Stimulated activated naive CD8-positive, alpha-beta T cell treated with anti-CD3 and anti-CD28 coated beads, Interleukin-15, Interleukin-2, amounts not matched to agents 100 ng/mL and 50 ng/mL, for 24 hours (primary cell): ENCODE results near the gene CHMP3.

Experiments
- H3K27ac Mint-ChIP-seq: one replicate; pipeline ENCODE4 v1.8.0; 2021; ENCODE audit warnings: mild to moderate bottlenecking, mixed read lengths
- H3K27me3 Mint-ChIP-seq: one replicate; pipeline ENCODE4 v1.8.0; 2021; ENCODE audit warnings: mixed read lengths
- H3K36me3 Mint-ChIP-seq: one replicate; pipeline ENCODE4 v1.8.0; 2021; ENCODE audit warnings: low read depth, mixed read lengths
- H3K4me1 Mint-ChIP-seq: one replicate; pipeline ENCODE4 v1.8.0; 2021; ENCODE audit warnings: low read depth, mixed read lengths
- H3K4me3 Mint-ChIP-seq: one replicate; pipeline ENCODE4 v1.8.0; 2021; ENCODE audit warnings: mild to moderate bottlenecking, mixed read lengths
- H3K9me3 Mint-ChIP-seq: one replicate; pipeline ENCODE4 v1.8.0; 2021; ENCODE audit warnings: mixed read lengths

Gene CHMP3

DNA sequence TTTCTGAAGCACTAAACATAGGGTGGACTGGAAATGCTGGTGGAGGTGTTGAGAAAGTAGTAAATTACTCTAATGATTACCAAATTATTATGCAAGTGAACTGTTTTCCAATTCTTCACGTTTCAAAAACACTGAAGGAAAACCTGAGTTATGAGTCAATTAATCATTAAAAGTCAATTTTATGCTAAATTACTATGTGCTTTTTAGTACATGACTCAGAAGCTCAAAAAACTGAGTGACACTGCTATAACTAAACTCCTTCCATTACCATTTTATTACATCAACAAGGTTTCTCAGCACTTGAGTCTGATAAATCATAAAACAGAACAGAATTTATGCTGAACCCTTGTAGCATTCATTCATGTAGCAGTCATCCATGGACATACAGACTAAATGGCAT, 20.4 kb downstream of the CHMP3 start:
- Mint-ChIP-seq H3K4me3 (no peak overlapping the region), H3K4me1 (peaks cover 10% of the 10 kb centered on the region), H3K27me3 (no peaks in the 10 kb centered on the region), H3K36me3 (peaks cover 37% of the 10 kb centered on the region), H3K9me3 (no peaks in the 10 kb centered on the region), H3K27ac (no peak overlapping the region)

DNA sequence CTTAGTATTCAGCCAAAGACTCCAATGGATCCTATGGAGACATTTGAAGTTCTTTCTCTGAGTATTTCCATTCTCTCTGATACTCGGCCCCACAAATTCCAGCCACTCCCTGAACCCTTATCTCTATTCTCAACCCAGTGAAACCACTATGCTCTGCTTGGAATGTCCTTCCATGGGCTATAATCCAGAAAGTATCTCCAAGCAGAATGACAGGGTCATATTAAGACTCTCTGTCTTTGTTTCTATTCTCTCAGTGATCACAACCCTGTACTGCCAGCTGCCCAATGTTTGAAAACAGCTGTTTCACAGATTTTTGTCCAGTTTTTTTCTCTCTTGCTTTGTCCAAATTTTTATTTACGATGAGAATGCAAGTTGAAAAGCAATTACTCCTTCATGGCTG, 21.9 kb downstream of the CHMP3 start:
- peaks cover 8% of the 10 kb centered on the region for H3K4me1 Mint-ChIP-seq
- H3K36me3 Mint-ChIP-seq, result peaks cover 35% of the 10 kb centered on the region
- peaks cover 6% of the 10 kb centered on the region for H3K9me3 Mint-ChIP-seq
- H3K27ac Mint-ChIP-seq, result no peak overlapping the region
- H3K27me3 Mint-ChIP-seq, result no peaks in the 10 kb centered on the region
- H3K4me3 Mint-ChIP-seq, result no peak overlapping the region

DNA sequence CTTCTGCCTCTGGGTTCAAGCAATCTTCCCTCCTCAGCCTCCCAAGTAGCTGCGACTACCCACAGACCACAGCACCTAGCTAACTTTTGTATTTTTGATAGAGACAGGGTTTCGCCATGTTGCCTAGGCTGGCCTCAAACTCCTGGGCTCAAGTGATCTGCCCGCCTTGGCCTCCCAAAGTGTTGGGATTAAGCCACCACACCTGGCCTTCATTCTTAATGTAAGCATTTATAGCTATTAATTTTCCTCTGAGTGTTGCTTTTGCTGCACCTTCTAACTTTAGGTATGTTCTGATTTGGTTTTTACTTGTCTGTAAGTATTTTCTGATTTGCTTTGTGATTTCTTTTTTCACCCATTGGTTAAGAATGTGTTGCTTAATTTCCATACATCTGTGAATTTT, 29.7 kb downstream of the CHMP3 start:
- no peak overlapping the region for H3K4me3 Mint-ChIP-seq
- H3K27ac Mint-ChIP-seq, result no peak overlapping the region
- H3K9me3 Mint-ChIP-seq, result peaks cover 13% of the 10 kb centered on the region
- H3K36me3 Mint-ChIP-seq, result peaks cover 38% of the 10 kb centered on the region
- peaks cover 19% of the 10 kb centered on the region for H3K4me1 Mint-ChIP-seq
- no peaks in the 10 kb centered on the region for H3K27me3 Mint-ChIP-seq

DNA sequence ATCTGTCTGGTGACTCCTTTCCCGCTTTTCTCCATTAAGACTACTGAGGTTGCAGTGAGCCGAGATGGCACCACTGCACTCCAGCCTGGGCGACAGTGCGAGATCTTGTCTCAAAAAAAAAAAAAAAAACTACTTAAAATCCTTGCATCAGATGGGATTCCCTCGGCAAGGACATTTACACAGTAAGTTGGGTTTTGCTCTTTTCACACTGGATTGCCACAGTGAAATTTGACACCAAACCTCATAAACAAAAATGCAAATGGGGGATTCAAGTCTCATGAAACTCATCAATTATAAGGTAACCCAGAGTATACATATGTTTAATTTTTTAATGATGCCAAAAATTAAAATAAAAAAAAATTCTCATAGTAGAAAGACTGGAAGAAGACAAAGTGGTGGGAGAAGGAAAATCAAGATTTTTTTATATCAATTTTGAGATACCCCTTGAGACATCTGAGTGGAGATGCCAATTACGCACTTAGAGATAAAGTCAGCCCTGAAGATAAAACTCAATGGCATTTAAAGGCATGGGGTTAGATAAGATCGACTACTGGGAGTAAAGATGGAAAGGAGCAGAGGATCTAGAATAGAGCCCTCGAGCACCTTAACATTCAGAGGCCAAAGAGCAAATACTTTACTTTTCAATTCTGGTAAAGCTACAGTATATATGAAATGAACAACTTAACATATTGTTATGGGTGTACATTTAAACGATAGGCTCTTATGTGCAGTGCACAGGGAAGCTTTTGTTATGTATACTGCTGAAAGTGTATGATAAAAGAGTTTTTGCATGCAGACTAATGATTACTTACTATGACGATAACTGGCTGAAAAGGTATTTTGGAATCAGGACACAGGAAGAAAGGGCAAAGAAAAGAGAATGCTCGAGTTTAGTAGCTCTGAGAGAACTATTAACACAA, 37.6 kb downstream of the CHMP3 start:
- Mint-ChIP-seq H3K4me3 (no peak overlapping the region), H3K27me3 (no peaks in the 10 kb centered on the region), H3K4me1 (no peaks in the 10 kb centered on the region), H3K9me3 (no peaks in the 10 kb centered on the region), H3K27ac (no peak overlapping the region), H3K36me3 (peaks cover 22% of the 10 kb centered on the region)

DNA sequence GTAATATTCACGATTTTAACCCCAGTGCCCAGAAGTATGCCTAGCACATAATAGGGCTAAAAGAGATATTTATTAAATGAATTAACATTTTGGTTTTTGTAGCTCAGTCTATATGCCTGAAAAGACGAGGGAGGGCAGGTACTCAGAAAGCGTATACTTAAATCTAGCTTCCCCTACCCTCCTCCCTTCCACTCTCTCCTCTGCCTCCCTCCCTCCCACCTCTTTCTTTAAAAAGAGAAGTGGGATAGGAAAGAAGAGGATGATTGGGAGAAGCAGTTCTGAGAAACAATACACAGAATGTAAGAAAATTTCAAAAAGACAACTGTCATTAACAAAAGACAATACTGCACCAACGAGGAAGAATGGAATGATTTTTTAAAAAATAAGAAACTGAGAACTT, 39.8 kb downstream of the CHMP3 start:
- no peak overlapping the region for H3K27ac Mint-ChIP-seq
- peaks cover 19% of the 10 kb centered on the region for H3K36me3 Mint-ChIP-seq
- no peak overlapping the region for H3K4me3 Mint-ChIP-seq

DNA sequence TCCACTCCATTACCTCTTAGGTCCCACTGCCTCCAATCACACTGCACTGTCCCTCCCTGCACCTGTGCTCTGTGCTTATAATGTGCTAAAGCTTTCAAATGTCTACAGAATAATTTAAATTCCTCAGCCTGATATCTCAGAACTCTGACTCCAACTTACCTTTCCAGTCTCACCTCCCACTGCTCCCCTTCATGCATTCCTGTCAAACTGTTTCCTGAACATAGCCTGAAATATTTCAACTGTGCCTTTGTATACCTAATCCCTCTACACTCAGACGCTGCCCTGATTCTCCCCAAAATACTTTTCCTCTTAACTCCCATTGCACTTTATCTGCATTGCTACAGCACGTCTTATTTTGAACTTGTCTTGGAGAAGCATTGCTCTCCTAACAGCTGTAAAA, 40.5 kb downstream of the CHMP3 start:
- Mint-ChIP-seq H3K27ac (no peak overlapping the region), H3K4me3 (no peak overlapping the region), H3K36me3 (peaks cover 14% of the 10 kb centered on the region), H3K4me1 (no peaks in the 10 kb centered on the region), H3K9me3 (no peaks in the 10 kb centered on the region), H3K27me3 (no peaks in the 10 kb centered on the region)

More for the DNA sequence above, 39.8 kb downstream of the CHMP3 start:
- Mint-ChIP-seq H3K27me3 (no peaks in the 10 kb centered on the region), H3K4me1 (no peaks in the 10 kb centered on the region), H3K9me3 (no peaks in the 10 kb centered on the region)

DNA sequence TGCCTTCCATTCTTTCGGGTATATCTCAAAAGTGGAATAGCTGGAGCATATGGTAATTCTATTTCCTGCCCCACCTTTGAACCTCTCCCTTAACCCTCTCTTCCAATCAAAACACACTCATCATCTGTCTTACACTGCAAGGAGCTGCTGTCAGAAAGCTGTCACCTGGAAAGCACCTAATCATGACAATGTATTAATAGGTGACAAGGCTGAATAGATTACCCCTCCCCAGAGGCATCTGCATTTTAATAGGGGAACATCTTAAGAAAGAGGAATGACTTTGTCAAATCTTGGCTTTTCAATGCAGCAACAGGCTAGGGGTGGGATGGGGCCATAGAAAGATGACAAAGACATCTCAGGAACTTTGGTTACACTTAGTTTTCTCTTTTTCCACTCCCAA, 41.3 kb downstream of the CHMP3 start:
- Mint-ChIP-seq H3K9me3 (no peaks in the 10 kb centered on the region), H3K4me3 (no peak overlapping the region), H3K27ac (no peak overlapping the region), H3K4me1 (no peaks in the 10 kb centered on the region), H3K36me3 (peaks cover 13% of the 10 kb centered on the region), H3K27me3 (no peaks in the 10 kb centered on the region)

DNA sequence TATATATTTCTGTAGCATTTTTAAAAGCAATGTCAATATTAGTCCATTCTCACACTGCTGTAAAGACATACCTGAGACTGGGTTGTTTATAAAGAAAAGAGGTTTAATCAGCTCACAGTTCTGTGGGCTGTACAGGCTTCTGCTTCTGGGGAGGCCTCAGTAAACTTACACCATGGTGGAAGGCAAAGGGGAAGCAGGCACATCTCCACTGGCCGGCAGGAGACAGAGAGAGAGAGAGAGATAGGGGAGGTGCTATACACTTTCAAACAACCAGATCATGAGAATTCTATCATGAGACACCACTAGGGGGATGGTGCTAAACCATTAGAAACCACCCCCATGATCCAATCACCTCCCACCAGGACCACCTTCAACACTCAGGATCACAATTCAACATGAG, 43.1 kb downstream of the CHMP3 start:
- no peaks in the 10 kb centered on the region for H3K27me3 Mint-ChIP-seq
- H3K9me3 Mint-ChIP-seq, result no peaks in the 10 kb centered on the region

DNA sequence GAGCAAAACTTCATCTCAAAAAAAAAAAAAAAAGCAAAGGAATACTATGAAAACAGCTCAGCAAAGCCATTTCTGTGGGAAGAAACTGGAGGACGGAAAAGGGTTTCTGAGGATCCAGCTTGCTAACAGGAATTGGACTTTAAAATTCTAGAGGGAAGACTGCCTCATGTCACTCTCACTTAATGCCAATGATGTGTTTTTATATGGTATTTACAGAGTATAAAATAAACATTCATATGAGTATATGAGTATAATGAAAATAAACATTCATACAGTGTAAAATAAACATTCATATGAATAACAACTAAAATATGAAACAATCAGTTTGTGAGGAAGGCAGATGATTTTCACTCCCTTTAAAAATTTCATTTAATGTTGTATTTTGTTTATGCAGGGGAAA, 43.9 kb downstream of the CHMP3 start:
- Mint-ChIP-seq H3K9me3 (no peaks in the 10 kb centered on the region), H3K27ac (no peak overlapping the region), H3K27me3 (no peaks in the 10 kb centered on the region), H3K36me3 (peaks cover 4% of the 10 kb centered on the region), H3K4me1 (no peaks in the 10 kb centered on the region), H3K4me3 (no peak overlapping the region)

More for the DNA sequence above, 43.1 kb downstream of the CHMP3 start:
- H3K4me3 Mint-ChIP-seq, result no peak overlapping the region
- H3K4me1 Mint-ChIP-seq, result no peaks in the 10 kb centered on the region
- no peak overlapping the region for H3K27ac Mint-ChIP-seq
- H3K36me3 Mint-ChIP-seq, result peaks cover 4% of the 10 kb centered on the region

DNA sequence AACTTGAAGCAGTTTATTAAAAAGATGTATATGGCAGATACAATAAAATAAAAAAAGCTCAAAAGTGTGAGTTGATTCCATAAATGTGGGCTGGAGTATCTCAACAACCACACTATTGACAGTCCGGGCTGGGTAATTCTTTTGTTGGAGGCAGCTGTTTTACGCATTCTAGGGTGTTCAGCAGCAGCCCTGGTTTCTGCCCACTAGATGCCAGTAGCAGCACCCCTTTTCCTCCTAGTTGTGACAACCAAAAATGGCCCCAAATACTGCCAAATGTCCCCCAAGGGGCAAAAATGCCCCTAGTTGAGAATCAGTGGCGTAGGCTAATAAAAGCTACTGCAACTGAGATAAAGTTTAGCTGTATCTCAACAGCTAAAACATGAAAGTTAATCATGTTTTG, 44.8 kb downstream of the CHMP3 start:
- Mint-ChIP-seq H3K27ac (no peak overlapping the region), H3K27me3 (no peaks in the 10 kb centered on the region)

DNA sequence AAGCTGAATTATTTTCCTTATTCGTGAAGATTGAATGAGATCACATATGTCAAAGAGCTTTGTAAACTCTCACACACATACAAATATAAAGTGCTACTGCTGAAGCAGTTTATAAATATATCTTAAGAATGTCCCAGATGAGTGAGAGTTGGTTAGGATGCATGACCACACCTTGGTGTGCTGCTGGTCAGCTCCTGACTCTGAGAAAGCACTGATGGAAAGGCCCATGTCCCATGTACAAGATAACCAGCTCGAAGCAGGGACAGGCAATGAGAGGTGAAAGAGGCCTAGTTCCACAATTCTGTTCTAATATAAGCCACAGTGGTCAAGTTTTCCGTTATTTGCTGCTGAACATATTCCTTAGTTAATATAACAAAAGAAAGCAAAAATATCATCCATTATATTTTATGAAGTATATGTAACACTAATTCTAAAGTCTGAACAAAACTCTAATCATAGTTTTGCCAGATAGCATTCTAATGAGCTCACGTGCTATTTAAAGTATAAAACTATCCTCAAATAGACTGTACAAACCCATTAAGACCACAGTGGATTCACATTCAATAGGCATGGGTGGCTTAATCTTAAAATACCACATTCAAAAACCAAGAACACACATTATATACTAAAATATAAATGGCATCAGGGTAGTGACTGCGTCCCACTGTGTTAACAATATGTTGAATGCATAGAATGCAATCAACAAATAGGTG, 49.1 kb downstream of the CHMP3 start:
- H3K27me3 Mint-ChIP-seq, result no peaks in the 10 kb centered on the region
- H3K36me3 Mint-ChIP-seq, result peaks cover 27% of the 10 kb centered on the region
- H3K9me3 Mint-ChIP-seq, result no peaks in the 10 kb centered on the region
- no peak overlapping the region for H3K27ac Mint-ChIP-seq
- no peaks in the 10 kb centered on the region for H3K4me1 Mint-ChIP-seq
- H3K4me3 Mint-ChIP-seq, result no peak overlapping the region

More for the DNA sequence above, 44.8 kb downstream of the CHMP3 start:
- Mint-ChIP-seq H3K4me1 (no peaks in the 10 kb centered on the region), H3K9me3 (no peaks in the 10 kb centered on the region), H3K4me3 (no peak overlapping the region), H3K36me3 (peaks cover 4% of the 10 kb centered on the region)

DNA sequence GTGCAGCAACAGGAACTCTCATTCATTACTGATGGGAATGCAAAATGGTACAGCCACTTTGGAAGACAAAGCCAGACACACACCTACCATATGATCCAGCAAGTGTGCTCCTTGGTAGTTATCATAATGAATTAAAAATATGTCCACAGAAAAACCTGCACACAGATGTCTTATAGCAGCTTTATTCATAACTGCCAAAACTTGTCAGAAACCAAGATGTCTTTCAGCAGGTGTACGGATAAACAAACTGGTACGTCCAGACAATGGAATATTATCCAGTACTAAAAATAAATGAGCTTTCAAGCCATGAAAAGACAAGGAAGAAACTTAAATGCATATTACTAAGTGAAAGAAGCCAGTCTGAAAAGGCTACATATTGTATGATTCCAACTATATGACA, 50.4 kb downstream of the CHMP3 start:
- Mint-ChIP-seq H3K36me3 (peaks cover 34% of the 10 kb centered on the region), H3K27me3 (no peaks in the 10 kb centered on the region), H3K4me3 (no peak overlapping the region), H3K9me3 (no peaks in the 10 kb centered on the region), H3K27ac (no peak overlapping the region), H3K4me1 (no peaks in the 10 kb centered on the region)

DNA sequence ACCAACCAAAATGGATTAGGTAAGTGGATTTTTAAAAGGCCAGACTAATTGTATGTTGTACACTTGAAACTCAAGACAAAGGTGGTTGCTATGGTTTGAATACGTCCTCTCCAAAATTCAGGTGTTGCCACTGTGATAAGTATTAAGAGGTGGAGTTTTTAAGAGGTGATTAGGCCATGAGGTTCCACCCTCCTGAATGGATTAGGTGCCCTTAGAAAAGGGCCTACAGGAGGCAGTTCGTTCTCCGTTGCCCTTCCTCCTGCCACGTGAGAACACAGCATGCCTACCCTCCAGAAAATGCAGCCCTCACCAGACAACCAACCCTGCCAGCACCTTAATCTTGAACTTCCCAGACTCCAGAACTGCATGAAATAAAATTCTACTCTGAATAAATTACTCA, 51.2 kb downstream of the CHMP3 start:
- no peaks in the 10 kb centered on the region for H3K4me1 Mint-ChIP-seq
- peaks cover 41% of the 10 kb centered on the region for H3K36me3 Mint-ChIP-seq
- H3K27me3 Mint-ChIP-seq, result no peaks in the 10 kb centered on the region
- no peak overlapping the region for H3K27ac Mint-ChIP-seq
- H3K9me3 Mint-ChIP-seq, result no peaks in the 10 kb centered on the region
- no peak overlapping the region for H3K4me3 Mint-ChIP-seq

DNA sequence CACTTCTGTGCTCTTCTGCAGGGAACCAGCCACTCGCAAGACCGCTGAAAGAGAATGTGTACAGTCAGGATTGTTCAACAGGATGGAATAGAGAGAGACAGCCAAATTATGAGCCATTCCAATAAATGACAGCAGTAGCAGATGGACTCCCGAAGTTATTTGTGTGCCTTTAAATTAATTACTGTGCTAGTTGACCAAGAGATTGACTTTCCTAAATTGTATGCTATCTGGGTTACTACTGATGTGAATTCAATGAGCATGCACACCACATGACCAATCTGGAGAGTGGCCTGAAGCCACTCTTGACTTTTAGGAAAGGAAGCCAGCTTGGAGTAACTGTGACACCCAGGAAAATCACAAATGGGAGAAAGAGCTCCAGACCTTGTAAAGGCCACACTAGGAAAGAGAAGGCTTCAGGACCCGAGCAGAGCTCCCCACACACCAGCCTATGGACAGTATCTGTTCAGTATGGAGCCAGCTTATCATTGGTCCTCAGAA, 52.8 kb downstream of the CHMP3 start:
- H3K27me3 Mint-ChIP-seq, result no peaks in the 10 kb centered on the region
- H3K27ac Mint-ChIP-seq, result no peak overlapping the region
- H3K9me3 Mint-ChIP-seq, result no peaks in the 10 kb centered on the region
- peaks cover 48% of the 10 kb centered on the region for H3K36me3 Mint-ChIP-seq
- no peak overlapping the region for H3K4me3 Mint-ChIP-seq
- no peaks in the 10 kb centered on the region for H3K4me1 Mint-ChIP-seq

DNA sequence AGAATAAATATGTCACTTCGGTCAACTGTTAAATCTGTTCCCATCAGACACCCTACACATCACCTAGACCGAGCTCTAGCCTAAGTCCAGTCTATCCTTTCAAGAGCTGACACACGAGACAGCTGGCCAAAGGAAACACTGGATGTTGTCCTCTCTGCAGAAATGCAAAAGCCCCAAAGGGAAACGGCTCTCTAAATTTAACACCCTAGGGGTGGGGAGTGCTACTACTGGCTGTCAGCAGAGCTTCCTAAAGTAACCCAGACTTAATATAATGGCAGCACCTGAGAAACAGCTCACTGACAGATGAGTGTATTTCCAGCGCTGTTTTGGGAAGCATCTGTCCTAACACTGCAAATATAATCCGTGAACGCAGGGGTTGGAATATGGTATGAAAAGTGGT, 55.6 kb downstream of the CHMP3 start:
- Mint-ChIP-seq H3K4me3 (no peak overlapping the region), H3K27ac (no peak overlapping the region), H3K27me3 (no peaks in the 10 kb centered on the region), H3K36me3 (peaks cover 72% of the 10 kb centered on the region), H3K9me3 (no peaks in the 10 kb centered on the region), H3K4me1 (no peaks in the 10 kb centered on the region)
